Measurements from ENCODE around the gene CYTH1.

CYTH1 gene

GRCh38 chr17:78794864-78795640 is 13.0 kb upstream of the CYTH1 start:
- no peak overlapping the region for H2AFZ ChIP-seq
- no peaks in the 10 kb centered on the region for H3K9me3 ChIP-seq (ENCODE audit: control insufficient read depth, low read length)
- H3K36me3 ChIP-seq (ENCODE audit: control insufficient read depth, insufficient read depth, low read length), result no peaks in the 10 kb centered on the region
- no peak overlapping the region for H3K4me2 ChIP-seq (ENCODE audit: low read length)
- no peaks in the 10 kb centered on the region for H3K4me1 ChIP-seq
- no peaks in the 10 kb centered on the region for H3K79me2 ChIP-seq
- H3K27me3 ChIP-seq (ENCODE audit: control insufficient read depth, insufficient read depth, low read length), result no peaks in the 10 kb centered on the region
- no peak overlapping the region for H3K9ac ChIP-seq
- no peak overlapping the region for H3K27ac ChIP-seq
- TF ChIP-seq, protein P1, sequence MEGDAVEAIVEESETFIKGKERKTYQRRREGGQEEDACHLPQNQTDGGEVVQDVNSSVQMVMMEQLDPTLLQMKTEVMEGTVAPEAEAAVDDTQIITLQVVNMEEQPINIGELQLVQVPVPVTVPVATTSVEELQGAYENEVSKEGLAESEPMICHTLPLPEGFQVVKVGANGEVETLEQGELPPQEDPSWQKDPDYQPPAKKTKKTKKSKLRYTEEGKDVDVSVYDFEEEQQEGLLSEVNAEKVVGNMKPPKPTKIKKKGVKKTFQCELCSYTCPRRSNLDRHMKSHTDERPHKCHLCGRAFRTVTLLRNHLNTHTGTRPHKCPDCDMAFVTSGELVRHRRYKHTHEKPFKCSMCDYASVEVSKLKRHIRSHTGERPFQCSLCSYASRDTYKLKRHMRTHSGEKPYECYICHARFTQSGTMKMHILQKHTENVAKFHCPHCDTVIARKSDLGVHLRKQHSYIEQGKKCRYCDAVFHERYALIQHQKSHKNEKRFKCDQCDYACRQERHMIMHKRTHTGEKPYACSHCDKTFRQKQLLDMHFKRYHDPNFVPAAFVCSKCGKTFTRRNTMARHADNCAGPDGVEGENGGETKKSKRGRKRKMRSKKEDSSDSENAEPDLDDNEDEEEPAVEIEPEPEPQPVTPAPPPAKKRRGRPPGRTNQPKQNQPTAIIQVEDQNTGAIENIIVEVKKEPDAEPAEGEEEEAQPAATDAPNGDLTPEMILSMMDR (IDR thresholded peaks at IDR 0.05), result no peak
- no peak overlapping the region for H3K4me3 ChIP-seq (ENCODE audit: low read depth, low read length)

- Histone ChIP-seq H3K27ac (no peak overlapping the region), H3K36me3 (ENCODE audit: control insufficient read depth, insufficient read depth, low read length) (no peaks in the 10 kb centered on the region), H3K27me3 (ENCODE audit: control insufficient read depth, insufficient read depth, low read length) (no peaks in the 10 kb centered on the region), H3K79me2 (no peaks in the 10 kb centered on the region), H2AFZ (no peak overlapping the region), H3K4me1 (no peaks in the 10 kb centered on the region), H3K9me3 (ENCODE audit: control insufficient read depth, low read length) (no peaks in the 10 kb centered on the region), H3K9ac (no peak overlapping the region), H3K4me3 (ENCODE audit: low read depth, low read length) (no peak overlapping the region), H3K4me2 (ENCODE audit: low read length) (no peak overlapping the region)
- TF ChIP-seq, protein P1 (IDR thresholded peaks at IDR 0.05), result no peak
These were observed 12.3 kb upstream of the CYTH1 start for GRCh38 chr17:78794399-78794798.

DNA sequence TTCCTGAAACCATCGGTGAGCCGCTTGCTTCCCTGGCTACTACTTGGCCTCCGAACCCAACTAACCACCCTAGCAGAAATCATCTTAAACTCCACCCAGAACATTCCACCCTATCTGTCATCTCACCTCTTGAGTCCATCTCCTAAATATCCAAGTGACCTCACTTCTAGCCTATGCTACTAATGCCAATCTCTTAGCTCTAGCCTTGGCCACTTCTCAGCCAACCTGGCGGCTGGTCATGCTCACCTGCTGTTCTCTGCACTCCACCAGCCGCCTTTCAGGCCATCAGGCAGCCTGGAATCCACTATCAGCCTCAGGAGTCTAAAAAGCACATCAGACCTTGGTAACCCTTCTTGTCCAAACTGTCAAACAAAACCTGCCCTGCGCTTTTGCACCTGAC is 11.9 kb upstream of the CYTH1 start:
- TF ChIP-seq, protein P1 (IDR thresholded peaks at IDR 0.05), result no peak
- Histone ChIP-seq H3K4me3 (ENCODE audit: low read depth, low read length) (no peak overlapping the region), H3K36me3 (ENCODE audit: control insufficient read depth, insufficient read depth, low read length) (no peaks in the 10 kb centered on the region), H3K27me3 (ENCODE audit: control insufficient read depth, insufficient read depth, low read length) (no peaks in the 10 kb centered on the region), H3K9ac (no peak overlapping the region), H3K4me2 (ENCODE audit: low read length) (no peak overlapping the region), H3K79me2 (no peaks in the 10 kb centered on the region), H3K4me1 (no peaks in the 10 kb centered on the region), H3K27ac (no peak overlapping the region), H3K9me3 (ENCODE audit: control insufficient read depth, low read length) (no peaks in the 10 kb centered on the region), H2AFZ (no peak overlapping the region)

DNA sequence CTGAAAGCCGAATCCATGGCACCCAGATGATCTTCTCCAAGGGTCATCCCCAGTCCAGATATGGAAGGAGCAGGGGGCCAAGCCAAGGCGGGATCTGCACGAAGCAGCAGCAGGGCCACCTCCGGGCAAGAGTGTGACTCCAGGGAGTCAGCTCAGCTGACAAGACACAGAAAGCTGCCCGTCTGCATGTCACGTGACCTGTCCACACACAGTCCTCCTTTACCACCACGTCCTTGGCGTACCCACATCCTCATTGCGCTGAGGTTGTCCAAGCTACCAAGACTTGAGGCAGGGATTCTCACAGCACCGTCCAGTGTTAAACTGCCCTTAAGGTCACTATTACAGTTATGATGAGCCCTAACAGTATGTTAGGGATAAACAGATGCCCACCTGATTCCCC is 11.3 kb upstream of the CYTH1 start:
- no peaks in the 10 kb centered on the region for H3K27me3 ChIP-seq (ENCODE audit: control insufficient read depth, insufficient read depth, low read length)
- H2AFZ ChIP-seq, result no peak overlapping the region
- H3K9ac ChIP-seq, result no peak overlapping the region
- no peaks in the 10 kb centered on the region for H3K79me2 ChIP-seq
- no peaks in the 10 kb centered on the region for H3K36me3 ChIP-seq (ENCODE audit: control insufficient read depth, insufficient read depth, low read length)
- no peaks in the 10 kb centered on the region for H3K4me1 ChIP-seq
- H3K27ac ChIP-seq, result no peak overlapping the region
- no peaks in the 10 kb centered on the region for H3K9me3 ChIP-seq (ENCODE audit: control insufficient read depth, low read length)
- TF ChIP-seq, protein P1 (IDR thresholded peaks at IDR 0.05), result no peak
- H3K4me2 ChIP-seq (ENCODE audit: low read length), result no peak overlapping the region
- no peak overlapping the region for H3K4me3 ChIP-seq (ENCODE audit: low read depth, low read length)

Measured in parathyroid adenoma (tissue), 2 donors.